Measurements from ENCODE around the gene PTGES3L. TPM values are rescaled to one million over a fixed set of nuclear protein-coding genes. Genes with fewer than 3 reads are reported as not detected.

PTGES3L gene
- polyA plus RNA-seq, 1 of the 3 experiments (the other 2 are of a cell fraction), result 1.4 TPM

GRCh38 chr17:42946812-42947211 lies 33.1 kb downstream of the PTGES3L start:
- 100% methylated on average over 1 of the region's 1 CpG for WGBS (ENCODE audit: low lambda C conversion rate)
- H3K4me2 ChIP-seq, result no peak overlapping the region
- TF ChIP-seq YY1 (IDR thresholded peaks at IDR 0.05; ENCODE audit: low read depth), result no peak
- TF ChIP-seq POLR2AphosphoS5 (IDR thresholded peaks at IDR 0.05; ENCODE audit: low read depth, low read length), result no peak
- TF ChIP-seq GATA2 (CRISPR knock-in tag; IDR thresholded peaks at IDR 0.05), result no peak
- no peak for TF ChIP-seq FOSL2 (IDR thresholded peaks at IDR 0.05; ENCODE audit: borderline replicate concordance, low read depth)
- no peak for TF ChIP-seq MEF2A (IDR thresholded peaks at IDR 0.05; ENCODE audit: borderline replicate concordance, low read depth)
- no peak for TF ChIP-seq NRF1 (IDR thresholded peaks at IDR 0.05; ENCODE audit: low read depth, low read length)
- TF ChIP-seq REST (IDR thresholded peaks at IDR 0.05; ENCODE audit: low read depth, low read length), result no peak
- no peak for TF ChIP-seq RXRA (IDR thresholded peaks at IDR 0.05; ENCODE audit: borderline replicate concordance, low read depth)
- TF ChIP-seq RFX5 (IDR thresholded peaks at IDR 0.05; ENCODE audit: low read length), result no peak
- H3F3A ChIP-seq (replicated peaks; ENCODE audit: insufficient read depth), result peaks cover 3% of the 10 kb centered on the region
- no peak overlapping the region for H3K4me3 ChIP-seq (ENCODE audit: low read depth in 2 of 2, low read length in 1 of 2)
- peaks cover under 1 to 13% of the 10 kb centered on the region in 2 experiments for H3K36me3 ChIP-seq (replicated peaks in 1 of 2; ENCODE audit: control insufficient read depth in 1 of 2, insufficient read depth in 2 of 2, low read length in 1 of 2)
- H4K20me1 ChIP-seq (ENCODE audit: insufficient read depth), result no peaks in the 10 kb centered on the region
- no peaks in the 10 kb centered on the region for H3K27me3 ChIP-seq (ENCODE audit: insufficient read depth)
- no peaks in the 10 kb centered on the region for H3K9me3 ChIP-seq
- H3K79me2 ChIP-seq (ENCODE audit: insufficient read depth), result no peaks in the 10 kb centered on the region
- ChIA-PET CTCF (interaction anchor here (1.1 to 1.4 kb wide), 3 partner anchors 10 to 51 kb away, joined by 3 to 4 read pairs (median 3); partner anchors contain the start of gene RPL27), POLR2A (no interaction called here)
- H2AFZ ChIP-seq (ENCODE audit: low read depth), result no peak overlapping the region
- no peak overlapping the region for H3K27ac ChIP-seq (ENCODE audit: low read depth in 2 of 2, low read length in 1 of 2)
- H3K9ac ChIP-seq, result no peak overlapping the region
- no peak for DNase-seq
- no peaks in the 10 kb centered on the region for H3K9me2 ChIP-seq
- H3K4me1 ChIP-seq (ENCODE audit: control insufficient read depth in 1 of 2, insufficient read depth in 2 of 2, low read depth in 1 of 2, low read length in 1 of 2), result no peaks in the 10 kb centered on the region

GRCh38 chr17:42944211-42944610 lies 35.7 kb downstream of the PTGES3L start:
- no peak for TF ChIP-seq USF2 (IDR thresholded peaks at IDR 0.05; ENCODE audit: borderline replicate concordance, low read depth, low read length)
- no peak for TF ChIP-seq FOXJ3 (CRISPR knock-in tag; IDR thresholded peaks at IDR 0.05)
- TF ChIP-seq USF1 (IDR thresholded peaks at IDR 0.05; ENCODE audit: borderline replicate concordance, low read depth), result no peak
- TF ChIP-seq YY1 (IDR thresholded peaks at IDR 0.05; ENCODE audit: low read depth), result no peak
- no peaks in the 10 kb centered on the region for H3K9me3 ChIP-seq
- ChIA-PET POLR2A (interaction anchor here (0.6 kb wide), 1 partner anchor 17 kb away, joined by 3 read pairs; no protein-coding TSS in a partner anchor), CTCF (no interaction called here)
- no peaks in the 10 kb centered on the region for H3K79me2 ChIP-seq (ENCODE audit: insufficient read depth)
- DNase-seq, result no peak
- peaks cover 3% of the 10 kb centered on the region for H3F3A ChIP-seq (replicated peaks; ENCODE audit: insufficient read depth)
- no peaks in the 10 kb centered on the region for H4K20me1 ChIP-seq (ENCODE audit: insufficient read depth)
- H3K4me2 ChIP-seq, result no peak overlapping the region
- WGBS (ENCODE audit: low lambda C conversion rate), result 53% methylated on average over 3 of the region's 3 CpGs
- H3K4me1 ChIP-seq (ENCODE audit: control insufficient read depth in 1 of 2, insufficient read depth in 2 of 2, low read depth in 1 of 2, low read length in 1 of 2), result no peaks in the 10 kb centered on the region
- H3K27ac ChIP-seq (ENCODE audit: low read depth in 2 of 2, low read length in 1 of 2), result no peak overlapping the region
- no peaks in the 10 kb centered on the region; the same call in 1 of the 2 replicates for H3K27me3 ChIP-seq (ENCODE audit: insufficient read depth)
- H3K9ac ChIP-seq, result no peak overlapping the region
- H3K36me3 ChIP-seq (replicated peaks in 1 of 2; ENCODE audit: control insufficient read depth in 1 of 2, insufficient read depth in 2 of 2, low read length in 1 of 2), result peaks cover 0 to 1% of the 10 kb centered on the region in 2 experiments
- no peak overlapping the region for H3K4me3 ChIP-seq (ENCODE audit: low read depth in 2 of 2, low read length in 1 of 2)
- no peaks in the 10 kb centered on the region for H3K9me2 ChIP-seq
- no peak overlapping the region for H2AFZ ChIP-seq (ENCODE audit: low read depth)
